ENCODE data around the gene MXRA8. TPM values are rescaled to one million over a fixed set of nuclear protein-coding genes. Genes with fewer than 3 reads are reported as not detected.

Gene MXRA8
- total RNA-seq, 1 donor from 2014 or later: 20.2 TPM

- Histone ChIP-seq H3K27ac (replicated peaks) (peak within 1 kb of the TSS; percentile 99), H3K27me3 (ENCODE audit: low read depth) (no peaks in the 10 kb centered on the region), H3K9me3 (replicated peaks) (no peaks in the 10 kb centered on the region), H3K36me3 (peaks cover 34% of the 10 kb centered on the region), H3K4me1 (peaks cover 59% of the 10 kb centered on the region), H3K4me3 (peak within 1 kb of the TSS; percentile 81)
- intact Hi-C loops (cut with micrococcal nuclease): no loop called here
- peak; percentile 16 for TF ChIP-seq CTCF (IDR thresholded peaks at IDR 0.05; ENCODE audit: borderline replicate concordance)
- peak; percentile 92 for DNase-seq
Observed at GRCh38 chr1:1307923-1308755, 50.2 kb downstream of the MXRA8 start, which contains the start of the genes ACAP3 and PUSL1. Gene ACAP3, minus strand, starts transcription at chr1:1307930. Its CDS starts 115 bp downstream, at chr1:1307815. Gene PUSL1, plus strand, starts transcription at chr1:1308597. Its CDS starts 47 bp downstream, at chr1:1308644.

- Histone ChIP-seq H3K27me3 (ENCODE audit: low read depth) (no peaks in the 10 kb centered on the region), H3K9me3 (replicated peaks) (no peaks in the 10 kb centered on the region), H3K36me3 (peaks cover 27% of the 10 kb centered on the region), H3K4me3 (peak overlapping the region; percentile 81), H3K4me1 (peaks cover 61% of the 10 kb centered on the region), H3K27ac (replicated peaks) (peak overlapping the region; percentile 99)
- peak; percentile 60 for DNase-seq
- intact Hi-C loops (cut with micrococcal nuclease): no loop called here
- TF ChIP-seq CTCF (IDR thresholded peaks at IDR 0.05; ENCODE audit: borderline replicate concordance): no peak
Observed at GRCh38 chr1:1307261-1307922, 51.0 kb downstream of the MXRA8 start.

GRCh38 chr1:1306661-1307260 is 51.6 kb downstream of the MXRA8 start:
- Histone ChIP-seq H3K4me3 (peak overlapping the region; percentile 81), H3K27me3 (ENCODE audit: low read depth) (no peaks in the 10 kb centered on the region), H3K4me1 (peaks cover 61% of the 10 kb centered on the region), H3K27ac (replicated peaks) (peak overlapping the region; percentile 99), H3K36me3 (peaks cover 20% of the 10 kb centered on the region), H3K9me3 (replicated peaks) (no peaks in the 10 kb centered on the region)
- TF ChIP-seq CTCF (IDR thresholded peaks at IDR 0.05; ENCODE audit: borderline replicate concordance): no peak
- no peak for DNase-seq
- intact Hi-C loops (cut with micrococcal nuclease): no loop called here

GRCh38 chr1:1306070-1306660 is 52.2 kb downstream of the MXRA8 start:
- Histone ChIP-seq H3K27me3 (ENCODE audit: low read depth) (no peaks in the 10 kb centered on the region), H3K36me3 (peaks cover 14% of the 10 kb centered on the region), H3K4me1 (peaks cover 61% of the 10 kb centered on the region), H3K9me3 (replicated peaks) (no peaks in the 10 kb centered on the region), H3K27ac (replicated peaks) (peak overlapping the region; percentile 99), H3K4me3 (peak overlapping the region; percentile 81)
- DNase-seq: no peak
- intact Hi-C loops (cut with micrococcal nuclease): no loop called here
- no peak for TF ChIP-seq CTCF (IDR thresholded peaks at IDR 0.05; ENCODE audit: borderline replicate concordance)
